ENCODE measurements around the gene TMEM51.

The TMEM51 gene

GRCh38 chr1:15255582-15256149, 102.1 kb downstream of the TMEM51 start:
- DNase-seq: no peak

DNA sequence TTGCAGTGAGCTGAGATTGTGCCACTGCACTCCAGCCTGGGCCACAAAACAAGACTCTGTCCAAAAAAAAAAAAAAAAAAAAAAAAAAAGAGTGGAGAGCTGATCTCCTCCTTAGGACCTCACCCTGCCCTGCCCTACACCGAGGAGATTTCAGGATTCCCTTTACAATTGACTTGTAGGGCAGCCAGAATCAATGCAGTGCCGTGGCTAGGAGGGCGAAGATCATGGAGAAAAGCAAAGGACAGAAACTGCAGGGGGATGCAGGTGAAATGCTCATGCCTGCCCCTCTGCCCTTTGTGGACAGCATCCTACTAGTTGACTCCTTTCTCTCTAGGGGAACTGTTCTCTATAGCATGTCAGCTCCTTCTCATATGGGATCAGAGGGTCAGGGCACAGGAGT, 103.0 kb downstream of the TMEM51 start:
- DNase-seq: no peak

GRCh38 chr1:15257309-15257708, 103.8 kb downstream of the TMEM51 start:
- no peak for DNase-seq

GRCh38 chr1:15258833-15259621, 105.5 kb downstream of the TMEM51 start:
- no peak for DNase-seq

DNA sequence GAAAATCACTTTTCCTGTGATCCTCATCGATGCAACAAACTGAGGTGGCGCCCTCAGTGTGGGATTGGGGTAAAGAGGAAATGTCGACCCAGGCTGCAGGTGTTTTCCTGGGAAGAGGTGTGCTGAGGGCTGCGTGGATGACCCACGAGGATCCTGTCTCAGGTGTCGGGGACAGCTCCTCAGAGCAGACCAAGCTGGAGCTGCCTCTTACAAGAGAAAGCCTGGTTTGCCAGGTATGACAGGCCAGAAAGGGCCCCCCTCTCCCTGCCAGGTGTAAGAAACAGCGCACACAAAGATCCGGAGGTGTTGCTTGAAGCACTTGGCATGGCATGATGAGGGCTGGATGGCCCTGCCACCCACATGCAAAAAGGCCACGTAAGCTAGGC, 106.1 kb downstream of the TMEM51 start:
- no peak for DNase-seq

- DNase-seq: no peak
These were observed 107.0 kb downstream of the TMEM51 start for GRCh38 chr1:15260418-15261154.

DNA sequence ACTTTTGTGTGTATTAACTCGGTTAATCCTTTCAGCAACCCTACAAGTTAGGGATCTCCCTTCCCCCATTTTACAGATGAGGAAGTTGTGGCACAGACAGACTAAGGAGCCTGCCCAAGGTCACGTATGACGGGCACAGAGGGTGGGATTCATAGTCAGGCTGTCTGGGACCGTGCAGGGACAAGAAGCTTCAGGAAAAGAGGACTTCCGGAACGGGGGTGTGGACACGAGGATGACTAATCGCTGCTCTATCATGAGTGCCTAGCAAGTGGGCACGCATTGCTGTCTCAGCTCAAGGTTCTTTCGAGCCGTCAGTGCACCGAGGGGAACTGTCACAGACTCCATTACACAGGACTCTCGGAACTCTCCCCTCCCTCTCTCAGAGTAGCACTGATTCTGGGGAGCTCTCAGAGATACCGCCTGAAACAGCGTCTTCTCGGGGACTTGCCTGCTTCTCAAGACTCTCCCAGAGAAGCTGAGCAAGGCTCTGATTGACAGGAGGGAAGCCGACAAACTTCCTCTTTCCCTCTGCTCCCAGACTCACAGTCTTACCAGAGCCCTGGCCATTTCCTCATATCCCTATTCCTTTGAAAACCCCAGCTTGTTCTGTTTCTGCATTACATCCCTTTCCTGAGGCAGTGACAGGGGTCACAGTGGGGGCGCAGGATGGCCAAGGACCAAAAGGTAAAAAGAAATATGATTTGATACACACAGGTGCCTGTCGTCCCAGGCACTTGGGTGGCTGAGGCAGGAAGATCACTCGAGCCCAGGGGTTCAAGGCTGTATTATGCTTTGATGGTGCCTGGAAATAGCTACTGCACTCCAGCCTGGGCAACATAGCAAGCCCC, 107.8 kb downstream of the TMEM51 start:
- DNase-seq: no peak

DNA sequence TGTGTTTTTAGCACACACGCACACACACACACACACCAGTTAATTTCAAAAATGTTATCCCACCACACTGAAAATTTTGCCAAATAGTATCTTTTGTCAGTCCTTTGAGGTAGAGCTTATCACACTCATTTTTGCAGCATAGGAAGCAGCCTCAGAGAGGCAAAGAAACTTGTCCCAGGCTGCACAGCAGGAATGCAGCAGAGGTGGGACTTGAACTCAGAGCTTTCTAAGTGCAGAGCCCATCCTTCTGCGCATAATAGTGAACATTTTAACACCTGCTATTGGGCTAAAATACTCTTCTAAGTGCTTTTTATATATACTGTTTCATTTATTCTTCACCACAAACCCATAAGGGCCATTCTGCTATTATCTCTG, 108.4 kb downstream of the TMEM51 start:
- DNase-seq: no peak

GRCh38 chr1:15262706-15263105, 109.2 kb downstream of the TMEM51 start:
- DNase-seq: no peak

DNA sequence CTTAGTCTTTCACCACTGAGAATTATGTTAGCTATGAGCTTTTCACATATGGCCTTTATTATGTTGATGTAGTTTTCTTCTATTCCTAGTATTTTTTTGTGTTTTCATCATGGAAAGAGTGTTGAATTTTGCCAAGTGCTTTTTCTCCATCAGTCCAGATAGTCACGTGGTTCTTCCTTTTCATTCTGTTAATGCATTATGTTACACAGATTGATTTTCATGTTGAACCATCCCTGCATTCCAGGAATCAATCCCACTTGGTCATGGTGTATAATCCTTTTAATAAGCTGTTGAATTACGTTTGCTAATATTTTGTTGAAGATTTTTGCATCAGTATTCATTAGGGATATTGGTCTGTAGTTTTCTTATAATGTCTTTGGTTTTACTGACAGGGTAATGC, 111.2 kb downstream of the TMEM51 start:
- DNase-seq: no peak
